ENCODE data around the gene INTS11. TPM values are rescaled to one million over a fixed set of nuclear protein-coding genes. Genes with fewer than 3 reads are reported as not detected.

Gene INTS11
- total and polyA plus RNA-seq, 9 of the 15 experiments (the other 6 are each of a cell fraction or from before 2014, with no cell fraction given): 3.6 to 183 (median 110) TPM

DNA sequence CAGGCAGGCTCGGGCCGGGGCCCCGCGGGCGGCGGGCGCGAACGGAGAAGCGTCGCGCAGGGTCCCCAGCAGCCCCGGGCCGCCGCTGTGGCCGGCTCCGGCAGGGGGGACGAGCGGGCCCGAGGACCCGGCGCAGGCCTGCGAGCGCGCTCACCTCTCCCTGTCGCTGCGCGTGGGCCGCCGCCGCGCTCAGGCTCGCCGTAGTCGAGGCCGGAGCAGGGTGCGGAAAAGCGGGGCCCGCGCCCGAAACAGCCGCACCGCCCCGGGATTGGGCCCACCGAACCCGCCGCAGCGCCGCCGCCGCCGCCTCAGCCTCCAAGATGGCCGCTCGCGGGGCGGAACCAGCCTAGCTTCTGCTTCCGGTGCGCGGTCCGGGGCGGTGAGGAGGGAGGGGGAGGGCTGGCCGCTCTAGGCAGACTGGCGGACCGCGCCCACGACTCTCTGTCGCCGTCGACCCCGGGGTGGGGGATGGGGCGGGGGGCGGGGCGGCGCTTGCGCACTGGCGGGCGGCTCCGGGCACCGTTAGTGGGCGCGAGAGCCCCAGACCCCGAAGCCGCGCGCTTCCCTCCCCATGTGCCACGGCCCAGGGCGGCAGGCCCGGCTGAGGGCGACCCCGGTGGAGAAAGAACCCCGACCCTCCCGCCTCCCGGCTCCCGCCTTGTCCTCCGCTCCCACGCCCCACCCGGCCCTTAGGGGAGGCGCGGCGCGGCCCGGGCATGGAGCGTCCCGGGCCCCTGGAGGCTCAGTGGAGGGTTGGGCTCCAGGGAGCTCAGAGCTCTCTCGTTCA lies 50.8 kb downstream of the INTS11 start, which contains the start of gene UBE2J2 (continued):
- no peak for TF ChIP-seq MCM7 (IDR thresholded peaks at IDR 0.05)
- TF ChIP-seq, protein P1, sequence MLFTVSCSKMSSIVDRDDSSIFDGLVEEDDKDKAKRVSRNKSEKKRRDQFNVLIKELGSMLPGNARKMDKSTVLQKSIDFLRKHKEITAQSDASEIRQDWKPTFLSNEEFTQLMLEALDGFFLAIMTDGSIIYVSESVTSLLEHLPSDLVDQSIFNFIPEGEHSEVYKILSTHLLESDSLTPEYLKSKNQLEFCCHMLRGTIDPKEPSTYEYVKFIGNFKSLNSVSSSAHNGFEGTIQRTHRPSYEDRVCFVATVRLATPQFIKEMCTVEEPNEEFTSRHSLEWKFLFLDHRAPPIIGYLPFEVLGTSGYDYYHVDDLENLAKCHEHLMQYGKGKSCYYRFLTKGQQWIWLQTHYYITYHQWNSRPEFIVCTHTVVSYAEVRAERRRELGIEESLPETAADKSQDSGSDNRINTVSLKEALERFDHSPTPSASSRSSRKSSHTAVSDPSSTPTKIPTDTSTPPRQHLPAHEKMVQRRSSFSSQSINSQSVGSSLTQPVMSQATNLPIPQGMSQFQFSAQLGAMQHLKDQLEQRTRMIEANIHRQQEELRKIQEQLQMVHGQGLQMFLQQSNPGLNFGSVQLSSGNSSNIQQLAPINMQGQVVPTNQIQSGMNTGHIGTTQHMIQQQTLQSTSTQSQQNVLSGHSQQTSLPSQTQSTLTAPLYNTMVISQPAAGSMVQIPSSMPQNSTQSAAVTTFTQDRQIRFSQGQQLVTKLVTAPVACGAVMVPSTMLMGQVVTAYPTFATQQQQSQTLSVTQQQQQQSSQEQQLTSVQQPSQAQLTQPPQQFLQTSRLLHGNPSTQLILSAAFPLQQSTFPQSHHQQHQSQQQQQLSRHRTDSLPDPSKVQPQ (CRISPR knock-in tag; IDR thresholded peaks at IDR 0.05; ENCODE audit: borderline replicate concordance): no peak
- TF ChIP-seq, protein P2, sequence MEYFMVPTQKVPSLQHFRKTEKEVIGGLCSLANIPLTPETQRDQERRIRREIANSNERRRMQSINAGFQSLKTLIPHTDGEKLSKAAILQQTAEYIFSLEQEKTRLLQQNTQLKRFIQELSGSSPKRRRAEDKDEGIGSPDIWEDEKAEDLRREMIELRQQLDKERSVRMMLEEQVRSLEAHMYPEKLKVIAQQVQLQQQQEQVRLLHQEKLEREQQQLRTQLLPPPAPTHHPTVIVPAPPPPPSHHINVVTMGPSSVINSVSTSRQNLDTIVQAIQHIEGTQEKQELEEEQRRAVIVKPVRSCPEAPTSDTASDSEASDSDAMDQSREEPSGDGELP (CRISPR knock-in tag; IDR thresholded peaks at IDR 0.05; ENCODE audit: borderline replicate concordance): peak; percentile 72; the same call in 1 of the 2 replicates
- no peak for TF ChIP-seq PTTG1 (tag; IDR thresholded peaks at IDR 0.05; ENCODE audit: low read depth)
- no peak for TF ChIP-seq CREBBP (IDR thresholded peaks at IDR 0.05; ENCODE audit: low read depth, low read length)
- TF ChIP-seq POLR2H (tag; IDR thresholded peaks at IDR 0.05; ENCODE audit: low read depth): no peak
- TF ChIP-seq ZNF449 (CRISPR knock-in tag; IDR thresholded peaks at IDR 0.05): no peak
- TF ChIP-seq, protein P3, sequence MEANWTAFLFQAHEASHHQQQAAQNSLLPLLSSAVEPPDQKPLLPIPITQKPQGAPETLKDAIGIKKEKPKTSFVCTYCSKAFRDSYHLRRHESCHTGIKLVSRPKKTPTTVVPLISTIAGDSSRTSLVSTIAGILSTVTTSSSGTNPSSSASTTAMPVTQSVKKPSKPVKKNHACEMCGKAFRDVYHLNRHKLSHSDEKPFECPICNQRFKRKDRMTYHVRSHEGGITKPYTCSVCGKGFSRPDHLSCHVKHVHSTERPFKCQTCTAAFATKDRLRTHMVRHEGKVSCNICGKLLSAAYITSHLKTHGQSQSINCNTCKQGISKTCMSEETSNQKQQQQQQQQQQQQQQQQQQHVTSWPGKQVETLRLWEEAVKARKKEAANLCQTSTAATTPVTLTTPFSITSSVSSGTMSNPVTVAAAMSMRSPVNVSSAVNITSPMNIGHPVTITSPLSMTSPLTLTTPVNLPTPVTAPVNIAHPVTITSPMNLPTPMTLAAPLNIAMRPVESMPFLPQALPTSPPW (CRISPR knock-in tag; IDR thresholded peaks at IDR 0.05): peak; percentile 96
- TF ChIP-seq, protein P4, sequence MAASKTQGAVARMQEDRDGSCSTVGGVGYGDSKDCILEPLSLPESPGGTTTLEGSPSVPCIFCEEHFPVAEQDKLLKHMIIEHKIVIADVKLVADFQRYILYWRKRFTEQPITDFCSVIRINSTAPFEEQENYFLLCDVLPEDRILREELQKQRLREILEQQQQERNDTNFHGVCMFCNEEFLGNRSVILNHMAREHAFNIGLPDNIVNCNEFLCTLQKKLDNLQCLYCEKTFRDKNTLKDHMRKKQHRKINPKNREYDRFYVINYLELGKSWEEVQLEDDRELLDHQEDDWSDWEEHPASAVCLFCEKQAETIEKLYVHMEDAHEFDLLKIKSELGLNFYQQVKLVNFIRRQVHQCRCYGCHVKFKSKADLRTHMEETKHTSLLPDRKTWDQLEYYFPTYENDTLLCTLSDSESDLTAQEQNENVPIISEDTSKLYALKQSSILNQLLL (CRISPR knock-in tag; IDR thresholded peaks at IDR 0.05; ENCODE audit: borderline replicate concordance): no peak
- no peak for TF ChIP-seq MXI1 (IDR thresholded peaks at IDR 0.05; ENCODE audit: low read depth, low read length)
- no peak for TF ChIP-seq MCM2 (IDR thresholded peaks at IDR 0.05; ENCODE audit: low read depth)
- no peak for TF ChIP-seq PHTF2 (CRISPR knock-in tag; IDR thresholded peaks at IDR 0.05)
- 0 out of 2 replicates have a peak, but pooled peaks have one; percentile 36 for TF ChIP-seq CTBP1 (IDR thresholded peaks at IDR 0.05; ENCODE audit: borderline replicate concordance)
- TF ChIP-seq SETDB1 (IDR thresholded peaks at IDR 0.05; ENCODE audit: low read length): no peak
- peak; percentile 51; the same call in 1 of the 2 replicates for TF ChIP-seq FOXP1 (CRISPR knock-in tag; IDR thresholded peaks at IDR 0.05)
- peak; percentile 88 for TF ChIP-seq HMGXB4 (CRISPR knock-in tag; IDR thresholded peaks at IDR 0.05)

Measured in K562 (cell line).